NCI-H2227 treated with DMSO at 0.1 percent for 48 hours (cell line): ENCODE results near the gene FGD5.

Experiments
- DNase-seq: peaks from one replicate; lab custom pipeline; 2025; lab: John Stamatoyannopoulos, UW

The FGD5 gene

DNA sequence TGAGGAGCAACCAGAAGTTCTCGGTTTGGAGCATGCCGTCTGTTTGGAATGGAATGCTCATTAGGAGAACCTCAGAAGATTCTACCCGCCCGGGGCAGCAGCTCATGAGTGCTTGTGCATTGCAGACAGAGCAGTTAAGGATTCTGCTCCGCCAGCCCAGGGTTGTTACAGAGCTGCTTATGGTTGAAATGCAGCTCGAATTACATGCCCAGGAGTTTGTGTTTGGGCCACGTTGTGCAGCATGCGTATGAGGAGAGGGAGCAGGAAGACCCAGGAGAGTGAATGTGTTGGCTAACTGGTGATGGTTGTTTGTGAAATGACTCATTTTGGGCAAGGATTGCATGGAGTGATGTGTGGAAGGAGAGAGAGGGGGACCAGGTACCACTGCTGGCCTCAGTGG, 9.0 kb downstream of the FGD5 start:
- DNase-seq = no peak

DNA sequence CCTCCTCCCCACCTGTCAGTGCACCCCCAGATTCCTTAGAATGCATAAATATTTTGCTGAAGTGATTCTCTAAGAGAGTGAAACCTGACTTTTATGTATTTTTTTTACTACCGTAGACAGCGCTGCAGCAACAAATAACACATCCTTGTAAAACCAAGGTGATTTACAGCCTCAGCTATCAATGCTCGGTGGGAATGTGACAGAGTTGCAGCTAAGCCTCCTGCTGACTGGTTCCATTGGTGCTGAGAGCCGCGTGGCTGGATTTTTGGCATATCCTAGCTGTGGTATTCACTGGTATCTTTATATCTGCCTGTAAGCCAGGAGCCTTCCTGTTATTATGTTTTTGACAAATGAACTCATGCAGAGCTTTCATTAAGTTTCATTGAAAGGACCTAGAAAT, 11.0 kb downstream of the FGD5 start:
- DNase-seq = peak; percentile 20

DNA sequence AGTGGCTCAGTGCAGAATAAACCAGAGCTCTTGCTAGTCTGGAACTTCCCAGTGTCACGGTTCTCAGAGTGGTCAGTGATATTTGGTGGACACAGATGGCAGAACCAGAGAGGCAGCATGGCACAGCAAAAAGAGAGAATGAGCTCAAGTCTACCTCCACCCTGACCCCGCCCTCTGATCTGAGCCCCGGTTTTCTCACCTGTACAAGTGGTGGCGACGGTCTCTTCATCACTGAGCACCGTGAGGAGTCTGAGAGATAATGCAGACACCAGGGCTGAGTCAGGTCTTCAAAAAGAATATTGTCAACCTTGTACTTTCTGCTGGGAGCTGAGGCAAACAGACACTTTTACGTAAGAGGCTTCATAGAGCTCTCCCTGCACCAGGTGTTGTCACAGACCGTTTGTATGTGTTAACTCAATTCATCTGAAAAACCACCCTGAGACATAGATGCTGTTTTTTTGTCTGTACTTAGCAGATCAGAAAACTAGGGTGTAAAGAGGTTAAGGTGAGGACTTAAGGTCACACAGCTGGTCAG, 13.2 kb downstream of the FGD5 start:
- no peak for DNase-seq

DNA sequence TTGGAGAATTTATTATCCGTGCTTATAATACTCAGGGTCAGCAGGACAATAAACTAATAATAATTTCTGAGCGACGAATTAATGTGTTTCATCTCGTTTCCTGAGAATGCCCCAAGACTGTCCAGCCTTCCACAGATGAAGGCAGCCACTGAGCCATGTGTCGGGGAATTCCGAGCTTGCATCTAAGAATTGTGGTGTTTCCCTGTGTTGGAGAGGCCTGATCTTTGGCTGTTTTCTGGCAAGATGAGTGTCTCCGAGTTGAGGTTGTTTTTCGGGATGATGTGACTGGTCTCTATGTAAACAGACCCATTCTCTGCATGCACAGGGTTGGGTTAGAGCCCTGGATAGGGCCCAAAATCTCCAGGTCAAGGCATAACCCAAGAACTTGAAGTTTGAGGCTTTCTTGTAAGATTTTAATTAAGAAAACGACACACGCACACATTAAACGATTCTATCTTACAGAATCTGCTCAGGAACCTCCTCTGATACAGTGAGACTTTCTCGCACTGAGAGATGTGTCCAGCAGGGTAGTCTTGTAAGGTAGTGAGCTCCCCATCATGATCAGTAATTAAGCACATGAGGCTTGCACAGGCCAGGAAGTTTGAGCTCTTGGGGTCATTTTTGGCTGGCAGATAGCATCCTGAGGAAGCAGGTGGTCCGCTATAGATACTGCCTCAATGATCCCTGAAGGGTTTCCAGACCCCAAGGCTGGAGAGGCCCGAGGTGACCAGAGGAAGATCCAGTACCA, 14.4 kb downstream of the FGD5 start:
- no peak for DNase-seq

DNA sequence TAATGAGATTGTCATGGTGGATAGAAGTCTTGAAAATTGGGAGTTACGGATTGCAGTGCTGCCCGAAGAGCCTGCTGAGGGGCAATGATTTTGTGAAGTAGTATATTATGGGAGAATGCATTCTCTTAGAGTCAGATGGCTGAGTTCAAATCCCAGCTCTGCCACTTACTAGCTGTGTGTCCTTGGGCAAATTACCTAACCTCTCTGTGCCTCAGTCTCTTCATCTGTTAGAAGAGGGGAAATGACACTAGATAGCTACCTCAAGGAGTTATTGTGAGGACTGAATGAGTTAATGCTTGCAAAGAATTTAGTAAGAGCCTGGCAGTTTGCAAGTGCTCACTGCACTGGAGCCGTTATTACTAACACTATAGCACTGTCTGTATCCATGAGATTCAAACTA, 15.4 kb downstream of the FGD5 start:
- DNase-seq = no peak

DNA sequence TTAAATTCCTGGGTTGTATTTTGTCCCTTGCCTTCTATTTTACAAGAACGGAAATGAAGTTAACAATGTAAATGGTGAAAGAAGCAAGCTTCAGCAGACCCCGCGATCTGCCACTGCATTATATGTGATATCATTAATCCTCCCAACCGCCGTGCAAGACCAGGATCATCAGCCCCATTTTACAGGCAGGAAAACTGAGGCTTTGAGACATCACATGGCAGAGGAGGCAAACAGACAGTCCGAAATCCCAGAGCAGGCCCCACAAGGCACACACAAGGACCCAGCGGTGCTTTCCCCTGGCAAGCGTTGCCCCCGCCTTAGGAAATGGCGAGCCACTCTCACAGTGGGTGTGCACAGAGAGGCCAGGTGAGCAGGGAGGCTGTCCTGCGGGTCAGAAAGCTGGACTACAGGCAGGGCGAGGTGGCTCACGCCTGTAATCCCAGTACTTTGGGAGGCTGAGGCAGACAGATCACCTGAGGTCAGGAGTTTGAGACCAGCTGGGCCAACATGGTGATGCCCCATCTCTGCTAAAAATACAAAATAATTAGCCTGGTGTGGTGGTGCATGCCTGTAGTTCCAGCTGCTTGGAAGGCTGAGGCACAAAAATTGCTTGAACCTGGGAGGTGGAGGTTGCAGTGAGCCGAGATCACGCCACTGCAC, 16.2 kb downstream of the FGD5 start:
- no peak for DNase-seq

DNA sequence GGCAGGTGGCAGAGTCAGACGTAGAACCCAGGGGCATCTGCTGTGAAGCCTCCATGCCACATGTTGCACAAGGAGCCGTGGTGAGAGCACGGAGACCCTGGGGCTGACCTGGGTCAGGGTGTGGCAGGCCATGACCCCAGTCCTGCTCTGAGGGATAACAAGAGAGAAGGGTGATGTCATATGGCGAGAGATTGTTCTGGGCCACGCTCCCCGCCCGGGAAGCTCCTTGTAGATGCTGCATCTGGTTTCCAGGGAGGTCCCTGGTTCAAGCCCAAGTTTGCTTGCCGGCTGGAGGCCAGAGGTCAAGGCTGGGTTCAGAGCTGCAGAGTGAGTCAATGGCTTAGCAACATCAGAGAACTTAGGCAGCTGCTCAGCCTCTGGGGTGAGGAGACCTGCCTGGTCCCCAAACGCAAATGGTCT, 17.3 kb downstream of the FGD5 start:
- DNase-seq = no peak

DNA sequence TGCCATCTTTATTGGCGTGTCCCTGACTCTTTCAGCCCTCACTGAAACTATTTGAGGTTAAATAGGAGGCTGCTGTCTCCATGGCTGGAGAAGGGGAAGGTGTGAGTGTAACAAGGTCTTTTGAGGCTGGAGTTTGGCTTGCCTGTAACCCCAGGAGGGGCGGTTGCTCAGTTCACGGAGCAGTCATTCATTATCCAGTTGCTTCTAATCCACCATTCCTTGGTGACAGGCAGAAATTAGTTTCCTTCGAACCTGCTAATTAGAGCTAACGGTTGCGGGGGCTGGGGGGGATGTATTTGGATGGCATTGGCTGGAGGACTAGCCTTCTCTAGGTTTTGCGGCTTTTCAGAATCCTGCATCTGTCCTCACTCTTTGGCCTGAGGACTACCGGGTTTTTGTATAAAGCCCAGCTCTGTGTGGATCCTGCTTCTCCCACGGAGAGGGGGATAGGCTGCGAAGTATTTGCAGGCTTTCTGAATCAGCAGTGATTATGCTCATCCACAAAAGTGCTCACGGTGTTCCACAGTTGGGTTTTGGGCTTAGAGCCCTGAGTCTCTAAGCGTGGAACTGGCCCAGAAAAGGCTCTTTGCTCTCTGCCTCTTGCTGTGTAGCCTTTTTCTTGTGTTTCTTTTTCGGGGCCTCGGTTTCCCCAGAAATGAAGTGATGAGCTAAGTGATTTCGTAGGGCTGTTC, 18.6 kb downstream of the FGD5 start:
- DNase-seq = peak; percentile 14

DNA sequence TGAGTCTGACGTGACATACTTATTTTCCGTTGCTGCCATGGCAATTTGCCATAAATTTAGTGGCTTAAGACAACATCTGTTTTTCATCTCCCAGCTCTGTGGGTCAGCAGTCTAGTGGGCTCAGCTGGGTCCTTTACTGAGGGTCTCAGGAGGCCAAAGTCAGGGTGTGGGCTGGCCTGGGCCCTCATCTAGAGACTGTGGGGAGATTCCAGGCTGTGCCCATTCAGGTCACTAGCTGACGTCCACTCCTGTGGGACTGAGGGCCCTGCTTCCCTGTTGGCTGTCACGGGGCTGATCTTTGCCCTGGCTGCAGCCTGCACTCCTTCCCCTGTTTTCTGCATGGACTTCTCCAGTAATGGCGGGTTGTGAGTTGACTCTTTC, 19.1 kb downstream of the FGD5 start:
- no peak for DNase-seq

DNA sequence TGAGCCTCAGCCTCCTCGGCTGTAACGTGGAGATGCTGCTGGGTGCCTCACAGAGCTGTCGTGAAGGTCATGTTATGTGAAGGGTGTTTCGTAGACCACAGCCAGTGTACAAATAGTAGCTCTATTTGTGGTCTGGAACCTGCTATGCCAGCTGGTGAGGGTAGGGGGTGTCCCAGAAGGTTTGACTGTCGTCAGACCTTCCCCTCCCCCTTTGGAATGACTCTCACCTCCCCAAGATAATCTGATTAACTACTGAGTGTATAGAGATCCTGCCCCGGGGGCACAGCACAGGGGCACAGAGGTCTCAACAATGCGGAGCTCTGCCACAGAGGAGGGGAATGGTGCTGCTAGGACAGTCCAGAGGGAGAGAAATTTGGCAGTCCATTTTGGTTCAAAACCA, 20.5 kb downstream of the FGD5 start:
- DNase-seq = no peak

DNA sequence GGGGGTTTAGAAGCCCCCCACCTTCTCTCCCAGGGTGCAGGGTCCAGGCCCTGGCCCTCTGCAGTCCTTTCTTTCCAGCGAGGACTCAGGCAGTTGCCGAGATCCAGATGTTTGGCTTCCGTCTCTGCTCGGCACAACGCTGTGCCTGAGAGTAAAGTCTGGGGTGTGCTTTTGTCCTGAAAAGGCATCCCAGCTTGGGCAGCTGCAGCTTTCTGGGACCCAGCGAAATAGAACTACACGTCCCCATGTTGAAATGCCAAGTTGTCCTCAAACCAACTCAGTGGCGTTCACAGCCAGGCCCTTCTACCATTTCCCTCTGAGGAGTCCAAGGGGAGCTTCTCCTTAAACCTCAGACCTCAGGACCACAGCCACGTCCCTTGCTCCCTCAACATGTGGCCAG, 23.1 kb downstream of the FGD5 start:
- no peak for DNase-seq

DNA sequence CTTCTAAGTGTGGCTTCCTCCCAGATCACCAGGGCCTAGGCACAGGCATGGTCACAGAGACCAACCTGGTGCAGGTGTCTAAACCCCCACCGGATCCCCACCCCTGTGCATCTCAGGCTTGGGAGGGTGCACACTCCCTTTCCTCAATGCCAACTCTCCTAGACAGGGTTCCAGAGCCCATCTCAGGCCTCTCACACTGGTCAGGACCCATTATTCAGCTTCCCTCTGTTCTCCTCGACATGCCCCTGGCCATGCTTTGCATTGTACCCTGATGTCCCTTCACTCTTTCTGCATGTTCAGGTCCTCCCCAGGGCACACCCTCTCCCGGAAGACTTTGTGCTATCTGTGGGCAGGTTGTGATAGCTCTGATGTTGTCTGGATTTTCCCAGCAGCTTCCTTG, 23.5 kb downstream of the FGD5 start:
- no peak for DNase-seq

DNA sequence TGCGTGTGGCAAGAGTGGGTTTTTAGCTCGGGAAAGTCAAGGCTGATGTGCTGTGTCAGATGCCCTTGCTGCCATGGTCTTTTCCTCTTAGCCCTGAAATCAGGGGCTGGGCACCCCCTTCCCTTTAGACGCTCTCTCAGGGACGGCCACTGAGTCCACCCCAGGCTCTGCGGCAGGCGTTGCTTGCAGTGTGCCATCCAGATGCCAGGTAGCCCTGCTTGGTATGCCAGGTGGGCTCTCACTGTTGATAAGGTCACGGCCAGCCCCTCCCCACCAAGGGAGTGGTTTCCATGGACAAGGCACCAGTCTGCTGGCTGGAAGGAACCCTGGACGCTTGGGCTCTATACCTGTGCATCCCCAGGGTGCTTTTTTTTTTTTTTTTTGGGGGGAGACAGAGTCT, 24.6 kb downstream of the FGD5 start:
- DNase-seq = no peak

DNA sequence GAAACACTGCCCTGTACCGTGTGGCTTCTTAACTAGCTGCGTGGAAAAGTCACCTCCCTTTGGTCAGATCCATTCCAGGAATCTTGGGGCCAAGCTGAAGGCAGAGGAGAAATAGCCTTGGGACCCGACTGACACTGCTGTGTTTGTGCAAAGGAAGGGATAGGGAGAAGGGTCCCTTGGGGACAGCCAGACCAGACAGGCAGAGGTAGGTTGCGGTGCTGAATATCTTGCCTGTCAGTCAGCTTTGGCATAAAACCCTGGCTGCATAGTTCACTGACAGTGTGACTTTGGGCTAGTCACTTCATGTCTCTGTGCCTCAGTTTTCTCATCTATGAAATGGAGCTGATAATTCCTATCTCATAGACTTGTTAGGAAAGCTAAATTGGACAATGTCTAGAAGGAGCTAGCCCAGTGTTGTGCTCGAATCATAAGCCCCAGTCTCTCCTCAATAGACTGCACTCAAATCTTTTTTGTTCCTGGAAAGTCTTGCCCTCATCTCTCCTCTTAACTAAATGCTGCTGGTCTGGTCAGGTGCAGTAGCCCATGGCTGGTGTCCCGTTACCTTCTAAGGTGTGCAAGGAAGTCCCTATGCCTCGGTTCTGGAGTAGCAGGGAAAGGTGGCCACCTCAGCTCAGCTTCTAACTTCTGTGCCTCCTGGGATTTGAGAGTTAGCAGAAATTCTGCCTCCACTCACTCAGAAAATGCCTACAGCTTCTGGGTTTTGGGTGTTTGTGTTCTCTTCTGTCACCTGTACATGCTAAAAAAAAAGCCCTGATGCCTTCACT, 25.8 kb downstream of the FGD5 start:
- DNase-seq = no peak

DNA sequence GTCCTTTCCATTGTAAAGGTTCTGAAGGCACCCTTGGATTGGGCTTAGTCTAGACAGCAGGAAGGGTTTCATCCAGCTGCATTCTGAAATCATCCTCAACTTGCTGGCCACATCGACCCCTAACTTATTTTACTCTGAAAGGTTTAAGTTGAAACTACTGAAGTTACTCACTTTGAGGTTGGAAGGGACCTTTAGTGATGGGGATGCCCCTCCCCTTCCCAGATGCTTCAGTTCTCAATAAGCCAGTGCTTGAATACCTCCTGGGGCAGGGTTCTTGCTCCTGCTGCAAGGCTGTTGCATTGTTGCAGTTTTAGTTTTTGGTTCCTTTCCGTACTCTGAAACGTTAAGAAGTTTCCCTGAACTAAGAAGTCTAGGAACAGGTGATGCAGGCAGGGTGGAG, 26.4 kb downstream of the FGD5 start:
- no peak for DNase-seq

DNA sequence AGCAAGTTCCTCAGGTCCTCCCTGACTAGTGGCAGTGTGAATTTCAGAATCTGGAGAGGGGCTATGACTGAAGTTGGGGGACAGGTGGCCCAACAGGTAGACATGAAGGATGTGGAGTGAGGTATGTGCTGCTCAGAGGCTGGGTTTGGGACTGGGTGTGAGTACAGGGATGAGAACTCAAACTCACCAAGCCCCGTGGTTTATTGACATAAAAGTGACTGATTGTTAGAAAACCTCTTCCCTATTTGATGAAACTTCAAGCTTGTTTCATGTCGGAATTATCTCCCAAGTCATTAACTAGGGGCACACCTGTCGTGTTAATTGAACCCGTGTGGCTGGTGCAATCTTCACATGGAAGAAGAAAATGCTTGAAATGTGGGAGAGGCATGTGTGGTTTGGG, 27.1 kb downstream of the FGD5 start:
- no peak for DNase-seq

DNA sequence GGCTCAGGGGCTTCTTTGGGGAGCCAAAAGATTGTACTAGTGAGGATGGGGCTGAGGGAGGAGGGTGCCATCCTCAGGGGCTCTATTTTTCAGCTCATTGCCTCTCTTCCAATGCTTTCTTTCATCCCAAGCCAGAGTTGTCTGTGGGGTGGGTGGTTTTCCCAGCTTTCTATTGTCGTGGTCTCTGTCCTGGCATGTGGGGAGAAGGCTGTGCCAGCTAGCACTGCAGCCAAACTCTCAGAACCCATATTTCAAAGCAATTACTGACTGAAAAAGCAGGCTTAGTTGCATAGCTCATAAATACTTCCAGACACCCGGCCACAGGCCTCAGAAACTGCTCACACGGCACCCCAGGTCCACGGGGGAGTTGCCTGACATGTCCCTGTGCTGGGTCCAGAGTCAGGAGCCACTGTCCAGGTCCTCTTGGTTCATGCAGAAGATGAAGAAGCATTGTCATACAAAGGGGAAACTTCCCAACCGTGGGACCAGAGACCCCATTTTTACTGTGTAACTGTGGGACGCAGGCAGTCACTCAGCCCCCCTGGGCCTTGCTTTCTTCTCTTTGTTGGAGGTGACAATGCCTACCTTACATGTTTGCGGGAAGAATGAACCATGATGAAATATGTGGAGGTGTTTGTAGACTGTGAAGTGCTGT, 27.6 kb downstream of the FGD5 start:
- no peak for DNase-seq

DNA sequence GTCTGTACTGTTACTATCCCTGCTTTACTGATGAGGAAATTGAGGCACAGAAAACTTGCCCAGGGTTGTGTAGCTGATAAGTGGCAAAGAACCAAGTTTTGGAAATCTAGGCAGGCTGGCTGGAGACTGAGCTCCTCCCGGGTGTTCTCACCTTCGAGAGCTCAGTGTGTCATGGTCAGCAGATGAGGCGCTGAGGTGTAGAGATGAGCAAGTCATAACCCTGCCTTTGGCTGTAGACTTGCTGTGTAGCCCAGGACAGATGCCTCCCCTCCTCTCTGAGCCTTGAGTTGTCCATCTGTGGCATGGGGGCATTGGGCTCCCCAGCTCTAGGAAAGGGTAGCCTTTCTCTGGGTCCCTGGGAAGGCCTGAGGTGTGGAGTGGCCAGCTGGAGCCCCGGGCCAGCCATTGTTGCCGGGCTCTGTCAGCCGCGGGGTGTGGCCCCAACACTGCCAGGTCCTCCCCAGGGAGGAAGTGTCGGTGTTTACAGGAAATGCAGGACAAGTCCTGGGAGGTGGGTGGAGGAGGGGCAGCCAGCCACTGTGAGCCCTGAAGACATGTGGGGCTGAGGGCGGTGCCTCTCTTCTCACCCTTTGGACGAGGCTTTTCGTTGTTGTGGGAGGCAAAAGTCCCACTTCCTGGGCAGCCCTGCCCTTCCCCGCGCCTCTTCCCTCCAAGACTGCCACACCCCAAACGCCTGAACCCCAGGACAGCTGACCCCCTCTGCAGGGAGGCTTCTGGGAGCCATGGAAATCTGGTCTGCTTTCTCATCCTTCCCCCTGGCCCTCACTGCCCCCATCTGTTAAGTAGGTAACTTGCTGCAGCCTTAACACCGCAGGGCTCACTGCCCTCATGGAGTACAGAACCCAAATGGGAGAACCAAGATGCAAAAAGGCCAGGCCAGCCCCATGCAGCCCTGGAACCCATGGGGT, 29.1 kb downstream of the FGD5 start:
- no peak for DNase-seq

DNA sequence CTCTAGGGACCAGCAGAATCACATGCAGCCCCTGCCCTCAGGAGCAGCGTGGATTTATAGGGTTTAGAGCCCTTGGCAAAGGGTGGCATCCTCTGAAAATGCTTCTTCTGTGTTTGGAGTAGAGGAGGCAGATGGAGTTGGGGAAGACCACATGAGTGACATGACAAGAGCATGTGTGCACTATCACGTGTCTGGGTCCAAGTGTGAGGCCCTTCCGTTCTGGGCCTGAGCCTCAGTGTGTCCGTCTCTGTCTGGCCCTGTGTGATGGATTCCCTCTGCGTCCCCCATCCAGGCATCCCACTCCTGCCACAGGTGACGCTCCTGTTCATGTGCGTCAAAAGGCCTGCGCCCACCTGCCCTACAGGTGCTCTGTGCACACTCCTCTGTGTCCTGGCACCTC, 30.1 kb downstream of the FGD5 start:
- no peak for DNase-seq

DNA sequence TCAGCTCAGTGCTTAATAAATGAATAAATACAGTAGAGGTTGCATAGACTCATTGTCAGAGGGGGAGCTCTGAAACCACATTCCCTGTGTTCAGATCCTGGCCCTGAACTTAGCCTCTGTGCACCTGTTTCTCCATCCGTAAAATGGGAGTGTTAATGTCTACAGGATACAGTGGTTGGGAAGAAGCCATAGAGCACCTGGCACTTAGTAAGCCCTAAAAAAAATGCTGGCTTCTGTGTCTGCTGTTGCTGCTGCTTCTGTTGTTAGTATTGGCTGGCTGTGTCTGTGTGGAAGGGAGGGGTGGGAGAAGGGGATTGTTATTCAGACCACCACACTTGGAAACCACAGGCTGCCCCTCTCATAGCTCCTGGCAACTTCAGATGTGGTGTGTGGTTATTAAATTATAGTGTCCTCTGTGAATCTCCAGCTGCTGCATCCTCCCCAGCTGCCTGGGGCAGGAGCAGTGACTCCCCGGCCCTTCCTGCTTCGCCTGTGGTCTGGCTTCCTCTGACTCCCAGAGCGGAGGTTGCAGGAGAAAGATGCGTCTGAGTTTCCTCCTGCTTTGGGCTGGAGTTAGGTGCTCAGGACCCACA, 31.0 kb downstream of the FGD5 start:
- no peak for DNase-seq
